Middle frontal gyrus (tissue), 1 donor: ENCODE measurements around the gene KLHL15.

Experiments used
- DNase-seq: peaks from one replicate; pipeline ENCODE4 v3.0.0-alpha.2; 2015; ENCODE audit warnings: low spot score; ENCODE audit errors: extremely low spot score

The KLHL15 gene

DNA sequence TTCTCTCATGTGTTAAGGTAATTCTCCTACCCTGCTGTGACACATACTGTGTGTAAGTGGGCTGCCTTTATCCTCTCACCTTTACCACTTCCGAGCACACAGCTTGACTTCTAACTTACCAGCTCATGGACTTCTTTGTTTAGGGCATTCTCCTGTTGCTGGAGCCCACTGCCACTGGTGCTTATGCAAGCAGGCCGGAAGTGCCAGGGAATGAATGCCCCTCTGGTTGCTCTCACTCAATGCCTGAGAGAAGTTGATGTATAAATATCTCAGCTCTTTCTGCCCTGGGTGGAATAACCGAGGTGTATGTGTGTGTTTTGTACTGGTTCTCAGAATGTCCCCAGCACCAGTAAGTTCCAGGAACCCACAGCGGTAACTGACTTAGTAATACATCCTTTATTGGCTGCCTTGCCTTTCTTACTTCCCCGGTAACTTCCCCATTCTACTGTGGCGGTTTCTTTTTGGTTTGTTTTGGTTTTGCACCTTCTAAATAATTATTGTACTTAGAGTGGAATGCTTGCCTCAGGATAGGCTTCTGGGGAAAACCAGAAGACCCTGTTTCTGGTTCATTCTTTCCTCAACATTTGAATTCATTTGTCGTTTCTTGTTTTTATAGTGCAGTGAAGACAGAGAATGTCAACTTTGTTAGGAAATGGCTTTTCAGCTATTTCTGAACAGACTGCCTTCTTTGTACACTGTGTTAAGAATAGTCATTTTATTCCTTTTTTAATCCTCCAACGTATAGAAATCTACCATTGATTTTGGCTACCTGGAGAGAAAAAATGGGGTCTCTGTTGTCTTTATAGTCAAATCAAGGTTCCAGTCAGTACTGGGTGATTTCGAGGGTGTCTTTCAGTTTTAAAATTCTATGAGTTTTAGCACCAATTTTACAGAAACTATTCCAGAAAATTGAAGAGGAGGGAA is 73.7 kb downstream of the KLHL15 start:
- no peak for DNase-seq

DNA sequence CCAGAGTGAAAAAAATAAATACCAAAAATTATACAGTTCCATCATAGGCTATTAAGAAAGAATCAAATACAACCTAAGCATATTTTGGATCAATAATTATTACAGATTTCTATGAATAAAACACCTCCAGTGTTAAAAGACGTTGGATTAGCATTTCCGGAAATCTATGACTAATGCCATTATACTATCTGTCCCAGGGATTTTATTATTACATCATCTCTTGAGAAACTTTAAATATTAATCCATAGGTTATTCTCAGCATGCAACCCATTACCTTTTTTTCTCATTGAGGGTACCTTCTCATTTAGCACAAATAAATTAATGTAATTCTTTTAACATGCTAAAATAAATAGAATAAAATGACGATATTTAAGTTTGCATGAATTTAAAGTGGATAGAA is 74.6 kb downstream of the KLHL15 start:
- DNase-seq, result no peak

DNA sequence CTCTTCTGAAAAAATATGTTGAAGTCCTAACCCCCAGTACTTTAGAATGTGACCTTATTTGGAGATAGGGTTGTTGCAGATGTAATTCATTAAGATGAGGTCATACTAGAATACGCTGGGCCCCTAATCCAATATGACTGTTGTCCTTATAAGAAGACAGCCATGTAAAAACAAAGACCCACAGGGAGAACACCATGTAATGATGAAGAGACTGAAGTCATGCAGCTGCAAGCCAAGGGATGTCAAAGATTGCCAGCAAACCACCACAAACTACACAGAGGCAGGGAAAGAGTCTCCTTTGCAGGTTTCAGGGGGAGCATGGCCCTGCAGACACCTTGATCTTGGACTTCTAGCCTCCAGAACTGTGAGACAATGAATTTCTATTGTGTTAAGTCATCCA is 81.8 kb downstream of the KLHL15 start:
- no peak for DNase-seq

DNA sequence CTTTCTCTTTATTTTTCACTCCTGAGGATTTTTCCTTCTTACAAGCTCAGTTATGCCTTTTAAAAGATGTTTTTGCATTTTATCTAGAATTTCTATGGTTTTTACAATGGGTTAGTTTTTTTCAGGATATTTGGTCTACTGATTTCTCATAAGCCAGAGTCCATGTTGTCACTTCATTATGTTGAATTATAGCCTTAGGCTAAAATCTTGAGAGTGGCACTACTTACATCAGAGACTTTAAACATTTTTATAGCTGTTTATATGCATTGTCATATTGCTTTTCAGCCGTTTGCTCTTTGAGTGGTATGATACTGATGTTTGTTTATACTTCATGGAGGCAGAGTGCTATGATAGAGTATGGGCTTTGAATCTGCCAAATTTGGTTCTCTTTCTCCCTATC is 82.8 kb downstream of the KLHL15 start:
- DNase-seq, result no peak

DNA sequence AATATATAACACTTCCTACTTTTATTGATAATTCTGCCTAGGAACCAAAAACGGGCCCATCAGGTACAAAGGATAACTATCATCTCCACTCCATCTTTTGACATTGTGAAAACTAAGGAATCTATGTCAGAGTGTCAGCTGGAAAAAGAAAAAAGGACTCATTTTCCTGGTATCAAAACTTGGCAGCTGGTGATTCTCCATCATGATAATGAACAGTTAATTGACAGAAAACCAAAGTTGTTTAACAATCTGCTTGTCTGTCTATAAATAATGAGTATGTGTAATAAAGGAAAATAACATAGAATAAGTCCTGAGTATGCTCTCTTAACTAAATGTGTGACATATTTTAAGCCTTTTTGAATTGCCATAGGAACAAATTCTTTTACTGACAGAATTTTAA is 87.8 kb downstream of the KLHL15 start:
- DNase-seq, result no peak

DNA sequence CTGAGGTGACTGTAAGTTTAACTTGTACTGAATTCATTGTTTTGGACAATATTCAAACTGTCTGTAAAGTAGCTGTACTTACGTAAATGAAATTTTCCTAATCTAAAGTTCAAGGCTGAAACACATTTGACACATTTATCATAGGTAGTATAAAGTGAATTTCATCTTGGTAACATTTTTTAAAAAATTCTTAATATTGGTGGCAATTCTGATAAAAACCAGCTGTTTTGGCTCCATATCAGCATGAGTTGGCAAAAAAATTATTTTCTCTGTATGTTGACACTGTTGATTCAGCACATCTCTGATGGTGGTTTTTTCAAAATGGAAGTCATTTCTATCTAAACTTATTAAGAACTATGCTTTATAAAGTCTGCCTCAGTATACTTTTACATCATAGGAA is 88.3 kb downstream of the KLHL15 start:
- DNase-seq, result no peak

DNA sequence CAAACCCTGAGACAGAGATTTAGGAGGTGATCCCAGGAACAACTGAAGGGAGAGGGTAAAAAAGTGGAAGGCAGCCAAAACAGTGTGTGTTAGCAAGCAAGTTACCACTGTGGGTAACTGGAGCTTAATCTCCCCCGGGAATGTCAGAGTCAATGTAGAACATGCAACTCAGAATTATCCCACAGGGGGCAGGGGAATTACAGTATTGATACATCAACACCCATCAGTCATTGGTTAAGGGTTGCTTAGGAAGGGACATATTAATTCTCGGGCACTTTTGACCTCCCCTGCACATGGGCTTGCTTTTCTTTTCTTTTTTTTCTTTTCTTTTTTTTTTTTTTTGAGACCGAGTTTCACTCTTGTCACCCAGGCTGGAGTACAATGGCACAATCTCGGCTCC is 89.9 kb downstream of the KLHL15 start:
- DNase-seq, result no peak

DNA sequence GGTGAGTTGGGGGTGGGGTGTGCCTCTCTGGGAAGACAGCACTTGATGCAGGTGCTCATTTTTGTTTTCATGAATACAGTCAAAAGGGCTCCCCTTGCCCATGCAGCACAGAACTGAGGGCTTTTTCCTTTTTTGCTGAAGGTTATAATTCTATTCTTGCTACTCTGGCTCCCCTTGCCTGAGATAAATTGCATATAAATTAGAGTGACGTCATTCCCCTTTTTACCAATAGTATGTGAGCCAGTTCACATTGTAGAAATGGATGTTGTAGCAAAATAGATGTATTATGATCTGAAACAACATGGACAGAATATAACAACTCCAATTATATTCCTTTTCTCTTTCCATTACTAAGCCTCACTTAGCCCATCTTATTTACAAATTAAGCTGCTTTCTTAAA is 90.8 kb downstream of the KLHL15 start:
- no peak for DNase-seq

DNA sequence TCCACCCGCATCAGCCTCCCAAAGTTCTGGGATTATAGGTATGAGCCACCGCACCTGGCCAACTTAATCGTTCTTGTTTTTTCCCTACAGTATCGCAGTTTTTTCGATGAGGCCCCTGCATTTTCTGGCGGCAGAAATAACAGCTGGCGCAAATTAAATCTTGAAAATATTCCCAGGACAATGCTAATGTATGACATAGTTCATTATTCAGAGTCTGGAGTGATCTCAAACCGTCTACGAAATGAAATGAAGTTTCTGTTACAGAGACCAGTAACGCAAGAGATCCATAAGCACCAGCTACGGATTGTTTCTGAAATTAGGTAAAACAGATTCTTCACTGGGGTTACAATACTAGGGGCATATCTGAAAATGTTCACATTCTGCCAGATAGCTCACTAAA is 91.9 kb downstream of the KLHL15 start:
- no peak for DNase-seq
